WTC11 (cell line): ENCODE results near the gene LTV1.

ENCODE experiments used
- CREM ChIP-seq: sonication (generic); formaldehyde crosslinking; IDR thresholded peaks from 2 replicates; pipeline ENCODE4 v1.8.1; 2022; ENCODE audit warnings: mild to moderate bottlenecking, missing genetic modification reagents, moderate library complexity
- ETV6 ChIP-seq: sonication (generic); formaldehyde crosslinking; IDR thresholded peaks from 2 replicates; pipeline ENCODE4 v1.8.1; 2022; ENCODE audit warnings: mild to moderate bottlenecking, missing genetic modification reagents
- FOXK1 ChIP-seq: sonication (generic); formaldehyde crosslinking; IDR thresholded peaks from 2 replicates; pipeline ENCODE4 v1.8.0; 2022; ENCODE audit warnings: mild to moderate bottlenecking, moderate library complexity, missing genetic modification reagents
- IRF2 ChIP-seq: sonication (generic); formaldehyde crosslinking; IDR thresholded peaks from 2 replicates; pipeline ENCODE4 v1.8.0; 2022; ENCODE audit warnings: low read depth, missing genetic modification reagents, borderline replicate concordance
- ZBTB21 ChIP-seq: sonication (generic); formaldehyde crosslinking; IDR thresholded peaks from 2 replicates; pipeline ENCODE4 v1.8.1; 2023; ENCODE audit warnings: mild to moderate bottlenecking, missing genetic modification reagents, borderline replicate concordance
- TF ChIP-seq, protein P1 (sequence below): sonication (generic); formaldehyde crosslinking; IDR thresholded peaks from 2 replicates; pipeline ENCODE4 v1.8.0; 2023; ENCODE audit warnings: mild to moderate bottlenecking, missing genetic modification reagents
- TF ChIP-seq, protein P2 (sequence below): sonication (generic); formaldehyde crosslinking; IDR thresholded peaks from 2 replicates; pipeline ENCODE4 v1.8.0; 2022; ENCODE audit warnings: mild to moderate bottlenecking, missing genetic modification reagents
- TF ChIP-seq, protein P3 (sequence below): fragments of 200-600 bp; IDR thresholded peaks from 2 replicates; pipeline ENCODE4 v1.8.0; 2022; ENCODE audit warnings: antibody characterized with exemption
- TF ChIP-seq, protein P4 (sequence below): sonication (generic); formaldehyde crosslinking; IDR thresholded peaks from 2 replicates; pipeline ENCODE4 v1.8.0; 2022; ENCODE audit warnings: mild to moderate bottlenecking, missing genetic modification reagents
- TF ChIP-seq, protein P5 (sequence below): sonication (generic); formaldehyde crosslinking; IDR thresholded peaks from 2 replicates; pipeline ENCODE4 v1.8.1; 2023; ENCODE audit warnings: mild to moderate bottlenecking, missing genetic modification reagents
- TF ChIP-seq, protein P6 (sequence below): sonication (generic); formaldehyde crosslinking; IDR thresholded peaks from 2 replicates; pipeline ENCODE4 v1.8.0; 2022; ENCODE audit warnings: mild to moderate bottlenecking, missing genetic modification reagents
- TF ChIP-seq, protein P7 (sequence below): sonication (generic); formaldehyde crosslinking; IDR thresholded peaks from 2 replicates; pipeline ENCODE4 v1.8.1; 2023; ENCODE audit warnings: mild to moderate bottlenecking, missing genetic modification reagents, moderate library complexity
- TF ChIP-seq, protein P8 (sequence below): sonication (generic); formaldehyde crosslinking; IDR thresholded peaks from 2 replicates; pipeline ENCODE4 v1.8.0; 2022; ENCODE audit warnings: missing genetic modification reagents

DNA sequence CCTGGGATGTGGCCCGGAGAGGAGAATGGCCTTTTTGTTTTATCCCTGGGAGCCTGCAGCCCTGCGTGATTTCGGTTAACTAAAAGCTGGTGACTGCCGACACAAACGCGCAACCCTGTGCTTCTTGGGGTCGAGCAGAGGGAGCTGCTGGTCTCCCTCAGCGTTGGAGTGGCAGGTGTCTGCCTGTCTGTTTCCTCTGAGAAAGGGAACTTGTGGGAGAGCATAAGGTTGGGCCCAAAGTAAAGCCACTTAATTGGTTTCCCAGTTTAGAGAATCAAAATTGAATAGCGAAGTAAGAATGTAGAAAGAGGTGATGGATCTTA, 500 bp downstream of the LTV1 start:
- TF ChIP-seq, protein P1, sequence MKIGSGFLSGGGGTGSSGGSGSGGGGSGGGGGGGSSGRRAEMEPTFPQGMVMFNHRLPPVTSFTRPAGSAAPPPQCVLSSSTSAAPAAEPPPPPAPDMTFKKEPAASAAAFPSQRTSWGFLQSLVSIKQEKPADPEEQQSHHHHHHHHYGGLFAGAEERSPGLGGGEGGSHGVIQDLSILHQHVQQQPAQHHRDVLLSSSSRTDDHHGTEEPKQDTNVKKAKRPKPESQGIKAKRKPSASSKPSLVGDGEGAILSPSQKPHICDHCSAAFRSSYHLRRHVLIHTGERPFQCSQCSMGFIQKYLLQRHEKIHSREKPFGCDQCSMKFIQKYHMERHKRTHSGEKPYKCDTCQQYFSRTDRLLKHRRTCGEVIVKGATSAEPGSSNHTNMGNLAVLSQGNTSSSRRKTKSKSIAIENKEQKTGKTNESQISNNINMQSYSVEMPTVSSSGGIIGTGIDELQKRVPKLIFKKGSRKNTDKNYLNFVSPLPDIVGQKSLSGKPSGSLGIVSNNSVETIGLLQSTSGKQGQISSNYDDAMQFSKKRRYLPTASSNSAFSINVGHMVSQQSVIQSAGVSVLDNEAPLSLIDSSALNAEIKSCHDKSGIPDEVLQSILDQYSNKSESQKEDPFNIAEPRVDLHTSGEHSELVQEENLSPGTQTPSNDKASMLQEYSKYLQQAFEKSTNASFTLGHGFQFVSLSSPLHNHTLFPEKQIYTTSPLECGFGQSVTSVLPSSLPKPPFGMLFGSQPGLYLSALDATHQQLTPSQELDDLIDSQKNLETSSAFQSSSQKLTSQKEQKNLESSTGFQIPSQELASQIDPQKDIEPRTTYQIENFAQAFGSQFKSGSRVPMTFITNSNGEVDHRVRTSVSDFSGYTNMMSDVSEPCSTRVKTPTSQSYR (CRISPR knock-in tag): no peak
- no peak for TF ChIP-seq CREM (CRISPR knock-in tag)
- TF ChIP-seq, protein P2, sequence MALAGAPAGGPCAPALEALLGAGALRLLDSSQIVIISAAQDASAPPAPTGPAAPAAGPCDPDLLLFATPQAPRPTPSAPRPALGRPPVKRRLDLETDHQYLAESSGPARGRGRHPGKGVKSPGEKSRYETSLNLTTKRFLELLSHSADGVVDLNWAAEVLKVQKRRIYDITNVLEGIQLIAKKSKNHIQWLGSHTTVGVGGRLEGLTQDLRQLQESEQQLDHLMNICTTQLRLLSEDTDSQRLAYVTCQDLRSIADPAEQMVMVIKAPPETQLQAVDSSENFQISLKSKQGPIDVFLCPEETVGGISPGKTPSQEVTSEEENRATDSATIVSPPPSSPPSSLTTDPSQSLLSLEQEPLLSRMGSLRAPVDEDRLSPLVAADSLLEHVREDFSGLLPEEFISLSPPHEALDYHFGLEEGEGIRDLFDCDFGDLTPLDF (CRISPR knock-in tag): no peak
- TF ChIP-seq, protein P3, sequence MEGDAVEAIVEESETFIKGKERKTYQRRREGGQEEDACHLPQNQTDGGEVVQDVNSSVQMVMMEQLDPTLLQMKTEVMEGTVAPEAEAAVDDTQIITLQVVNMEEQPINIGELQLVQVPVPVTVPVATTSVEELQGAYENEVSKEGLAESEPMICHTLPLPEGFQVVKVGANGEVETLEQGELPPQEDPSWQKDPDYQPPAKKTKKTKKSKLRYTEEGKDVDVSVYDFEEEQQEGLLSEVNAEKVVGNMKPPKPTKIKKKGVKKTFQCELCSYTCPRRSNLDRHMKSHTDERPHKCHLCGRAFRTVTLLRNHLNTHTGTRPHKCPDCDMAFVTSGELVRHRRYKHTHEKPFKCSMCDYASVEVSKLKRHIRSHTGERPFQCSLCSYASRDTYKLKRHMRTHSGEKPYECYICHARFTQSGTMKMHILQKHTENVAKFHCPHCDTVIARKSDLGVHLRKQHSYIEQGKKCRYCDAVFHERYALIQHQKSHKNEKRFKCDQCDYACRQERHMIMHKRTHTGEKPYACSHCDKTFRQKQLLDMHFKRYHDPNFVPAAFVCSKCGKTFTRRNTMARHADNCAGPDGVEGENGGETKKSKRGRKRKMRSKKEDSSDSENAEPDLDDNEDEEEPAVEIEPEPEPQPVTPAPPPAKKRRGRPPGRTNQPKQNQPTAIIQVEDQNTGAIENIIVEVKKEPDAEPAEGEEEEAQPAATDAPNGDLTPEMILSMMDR: no peak
- TF ChIP-seq, protein P4, sequence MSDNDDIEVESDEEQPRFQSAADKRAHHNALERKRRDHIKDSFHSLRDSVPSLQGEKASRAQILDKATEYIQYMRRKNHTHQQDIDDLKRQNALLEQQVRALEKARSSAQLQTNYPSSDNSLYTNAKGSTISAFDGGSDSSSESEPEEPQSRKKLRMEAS (CRISPR knock-in tag): no peak
- TF ChIP-seq, protein P5, sequence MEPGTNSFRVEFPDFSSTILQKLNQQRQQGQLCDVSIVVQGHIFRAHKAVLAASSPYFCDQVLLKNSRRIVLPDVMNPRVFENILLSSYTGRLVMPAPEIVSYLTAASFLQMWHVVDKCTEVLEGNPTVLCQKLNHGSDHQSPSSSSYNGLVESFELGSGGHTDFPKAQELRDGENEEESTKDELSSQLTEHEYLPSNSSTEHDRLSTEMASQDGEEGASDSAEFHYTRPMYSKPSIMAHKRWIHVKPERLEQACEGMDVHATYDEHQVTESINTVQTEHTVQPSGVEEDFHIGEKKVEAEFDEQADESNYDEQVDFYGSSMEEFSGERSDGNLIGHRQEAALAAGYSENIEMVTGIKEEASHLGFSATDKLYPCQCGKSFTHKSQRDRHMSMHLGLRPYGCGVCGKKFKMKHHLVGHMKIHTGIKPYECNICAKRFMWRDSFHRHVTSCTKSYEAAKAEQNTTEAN (CRISPR knock-in tag): no peak
- no peak for TF ChIP-seq ZBTB21
- no peak for TF ChIP-seq ETV6 (CRISPR knock-in tag)
- TF ChIP-seq, protein P6, sequence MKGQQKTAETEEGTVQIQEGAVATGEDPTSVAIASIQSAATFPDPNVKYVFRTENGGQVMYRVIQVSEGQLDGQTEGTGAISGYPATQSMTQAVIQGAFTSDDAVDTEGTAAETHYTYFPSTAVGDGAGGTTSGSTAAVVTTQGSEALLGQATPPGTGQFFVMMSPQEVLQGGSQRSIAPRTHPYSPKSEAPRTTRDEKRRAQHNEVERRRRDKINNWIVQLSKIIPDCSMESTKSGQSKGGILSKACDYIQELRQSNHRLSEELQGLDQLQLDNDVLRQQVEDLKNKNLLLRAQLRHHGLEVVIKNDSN (CRISPR knock-in tag): no peak
- no peak for TF ChIP-seq IRF2 (CRISPR knock-in tag)
- TF ChIP-seq, protein P7, sequence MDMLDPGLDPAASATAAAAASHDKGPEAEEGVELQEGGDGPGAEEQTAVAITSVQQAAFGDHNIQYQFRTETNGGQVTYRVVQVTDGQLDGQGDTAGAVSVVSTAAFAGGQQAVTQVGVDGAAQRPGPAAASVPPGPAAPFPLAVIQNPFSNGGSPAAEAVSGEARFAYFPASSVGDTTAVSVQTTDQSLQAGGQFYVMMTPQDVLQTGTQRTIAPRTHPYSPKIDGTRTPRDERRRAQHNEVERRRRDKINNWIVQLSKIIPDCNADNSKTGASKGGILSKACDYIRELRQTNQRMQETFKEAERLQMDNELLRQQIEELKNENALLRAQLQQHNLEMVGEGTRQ (CRISPR knock-in tag): no peak
- no peak for TF ChIP-seq FOXK1 (CRISPR knock-in tag)
- TF ChIP-seq, protein P8, sequence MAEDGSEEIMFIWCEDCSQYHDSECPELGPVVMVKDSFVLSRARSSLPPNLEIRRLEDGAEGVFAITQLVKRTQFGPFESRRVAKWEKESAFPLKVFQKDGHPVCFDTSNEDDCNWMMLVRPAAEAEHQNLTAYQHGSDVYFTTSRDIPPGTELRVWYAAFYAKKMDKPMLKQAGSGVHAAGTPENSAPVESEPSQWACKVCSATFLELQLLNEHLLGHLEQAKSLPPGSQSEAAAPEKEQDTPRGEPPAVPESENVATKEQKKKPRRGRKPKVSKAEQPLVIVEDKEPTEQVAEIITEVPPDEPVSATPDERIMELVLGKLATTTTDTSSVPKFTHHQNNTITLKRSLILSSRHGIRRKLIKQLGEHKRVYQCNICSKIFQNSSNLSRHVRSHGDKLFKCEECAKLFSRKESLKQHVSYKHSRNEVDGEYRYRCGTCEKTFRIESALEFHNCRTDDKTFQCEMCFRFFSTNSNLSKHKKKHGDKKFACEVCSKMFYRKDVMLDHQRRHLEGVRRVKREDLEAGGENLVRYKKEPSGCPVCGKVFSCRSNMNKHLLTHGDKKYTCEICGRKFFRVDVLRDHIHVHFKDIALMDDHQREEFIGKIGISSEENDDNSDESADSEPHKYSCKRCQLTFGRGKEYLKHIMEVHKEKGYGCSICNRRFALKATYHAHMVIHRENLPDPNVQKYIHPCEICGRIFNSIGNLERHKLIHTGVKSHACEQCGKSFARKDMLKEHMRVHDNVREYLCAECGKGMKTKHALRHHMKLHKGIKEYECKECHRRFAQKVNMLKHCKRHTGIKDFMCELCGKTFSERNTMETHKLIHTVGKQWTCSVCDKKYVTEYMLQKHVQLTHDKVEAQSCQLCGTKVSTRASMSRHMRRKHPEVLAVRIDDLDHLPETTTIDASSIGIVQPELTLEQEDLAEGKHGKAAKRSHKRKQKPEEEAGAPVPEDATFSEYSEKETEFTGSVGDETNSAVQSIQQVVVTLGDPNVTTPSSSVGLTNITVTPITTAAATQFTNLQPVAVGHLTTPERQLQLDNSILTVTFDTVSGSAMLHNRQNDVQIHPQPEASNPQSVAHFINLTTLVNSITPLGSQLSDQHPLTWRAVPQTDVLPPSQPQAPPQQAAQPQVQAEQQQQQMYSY: no peak
